Smooth muscle cell (in vitro differentiated cells): ENCODE measurements around the gene NIN. TPM values are rescaled to one million over a fixed set of nuclear protein-coding genes. Genes with fewer than 3 reads are reported as not detected.
"Not testable (repeated sequence)": the region's sequence is repeated elsewhere in the genome, so short reads cannot be mapped to it uniquely, and the experiment has no call there.

Experiments used
- DNase-seq: peaks from one replicate; lab custom pipeline; 2025; ENCODE audit not compliant: unreplicated experiment; lab: John Stamatoyannopoulos, UW
- H2AFZ ChIP-seq: fragments of 200-600 bp; sonication (generic); 2 replicates; pipeline ENCODE4 v1.6.0; 2016; ENCODE audit warnings: antibody characterized with exemption, low read depth, mild to moderate bottlenecking
- H3F3A ChIP-seq: fragments of 200-600 bp; sonication (generic); 2 replicates; pipeline ENCODE4 v1.6.0; 2017; ENCODE audit warnings: antibody characterized with exemption, low read depth
- H3K27ac ChIP-seq: fragments of 200-600 bp; sonication (generic); 2 replicates; pipeline ENCODE4 v1.5.1; 2016; ENCODE audit warnings: low read depth, mild to moderate bottlenecking
- H3K27me3 ChIP-seq: fragments of 200-600 bp; sonication (generic); 2 replicates; pipeline ENCODE4 v1.6.1; 2016; ENCODE audit warnings: low read depth, mild to moderate bottlenecking
- H3K36me3 ChIP-seq: fragments of 200-600 bp; sonication (generic); 2 replicates; pipeline ENCODE4 v1.5.1; 2016; ENCODE audit warnings: low read depth
- H3K4me1 ChIP-seq: fragments of 200-600 bp; sonication (generic); 2 replicates; pipeline ENCODE4 v1.5.1; 2016; ENCODE audit warnings: low read depth
- H3K4me2 ChIP-seq: fragments of 200-600 bp; sonication (generic); 2 replicates; pipeline ENCODE4 v1.6.0; 2016; ENCODE audit warnings: mild to moderate bottlenecking
- H3K4me3 ChIP-seq: fragments of 200-600 bp; sonication (generic); 2 replicates; pipeline ENCODE4 v1.5.1; 2016; ENCODE audit warnings: mild to moderate bottlenecking
- H3K79me2 ChIP-seq: fragments of 200-600 bp; sonication (generic); 2 replicates; pipeline ENCODE4 v1.6.0; 2016; ENCODE audit warnings: low read depth, mild to moderate bottlenecking
- H3K9ac ChIP-seq: fragments of 200-600 bp; sonication (generic); 2 replicates; pipeline ENCODE4 v1.6.0; 2016; ENCODE audit warnings: low read depth
- H3K9me3 ChIP-seq: fragments of 200-600 bp; sonication (generic); replicated peaks from 2 replicates; pipeline ENCODE4 v1.5.1; 2016; ENCODE audit warnings: low read depth
- H4K20me1 ChIP-seq: fragments of 200-600 bp; sonication (generic); 2 replicates; pipeline ENCODE4 v1.6.0; 2016; ENCODE audit warnings: low read depth
- WGBS: methylation state at CpG from one replicate; pipeline ENCODE4 v1.1.7; 2016; ENCODE audit warnings: low lambda C conversion rate; 5-methylcytosine and 5-hydroxymethylcytosine counted together
- polyA plus RNA-seq: library from polyadenylated mRNA; unstranded; fragments of >200 nt; fragmentation: Nextera tagmentation; extraction: Ambion mirVana; gene quantifications from 2 replicates; pipeline ENCODE4 v1.2.1, GENCODE V29; 2016
- total RNA-seq: library from RNA; depleted of rRNA; stranded (reverse); fragments of >200 nt; gene quantifications from 2 replicates; pipeline ENCODE4 v1.2.3, GENCODE V29; 2014
- TF ChIP-seq, protein P1 (sequence below): fragments of 200-600 bp; sonication (generic); IDR thresholded peaks from 2 replicates; pipeline ENCODE4 v1.5.1; 2017; ENCODE audit warnings: borderline replicate concordance, mild to moderate bottlenecking, antibody characterized with exemption; ENCODE audit not compliant: insufficient read depth, poor library complexity, severe bottlenecking

The NIN gene
- total and polyA plus RNA-seq, 2 experiments from 2014 or later, result 7.5 to 14.9 TPM

DNA sequence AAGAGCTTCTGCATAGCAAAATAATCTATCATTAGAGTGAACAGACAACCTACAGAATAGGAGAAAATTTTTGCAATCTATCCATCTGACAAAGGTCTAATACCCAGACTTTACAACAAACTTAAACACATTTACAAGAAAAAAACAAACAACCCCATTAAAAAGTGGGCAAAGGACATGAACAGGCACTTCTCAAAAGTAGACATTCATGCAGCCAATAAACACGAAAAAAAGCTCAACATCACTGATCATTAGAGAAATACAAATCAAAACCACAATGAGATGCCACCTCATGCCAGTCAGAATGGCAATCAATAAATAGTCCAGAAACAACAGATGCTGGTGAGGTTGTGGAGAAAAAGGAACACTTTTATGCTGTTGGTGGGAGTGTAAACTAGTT, 15.9 kb downstream of the NIN start:
- DNase-seq, result not testable (repeated sequence)

GRCh38 chr14:50814161-50814560, 16.8 kb downstream of the NIN start:
- no peaks in the 10 kb centered on the region for H3K36me3 ChIP-seq
- H3F3A ChIP-seq, result peaks cover 8% of the 10 kb centered on the region
- H2AFZ ChIP-seq, result no peak overlapping the region
- H3K4me1 ChIP-seq, result peaks cover 3% of the 10 kb centered on the region
- H3K9ac ChIP-seq, result no peak overlapping the region
- H3K9me3 ChIP-seq, result no peaks in the 10 kb centered on the region
- no peak overlapping the region for H3K4me2 ChIP-seq
- TF ChIP-seq, protein P1, sequence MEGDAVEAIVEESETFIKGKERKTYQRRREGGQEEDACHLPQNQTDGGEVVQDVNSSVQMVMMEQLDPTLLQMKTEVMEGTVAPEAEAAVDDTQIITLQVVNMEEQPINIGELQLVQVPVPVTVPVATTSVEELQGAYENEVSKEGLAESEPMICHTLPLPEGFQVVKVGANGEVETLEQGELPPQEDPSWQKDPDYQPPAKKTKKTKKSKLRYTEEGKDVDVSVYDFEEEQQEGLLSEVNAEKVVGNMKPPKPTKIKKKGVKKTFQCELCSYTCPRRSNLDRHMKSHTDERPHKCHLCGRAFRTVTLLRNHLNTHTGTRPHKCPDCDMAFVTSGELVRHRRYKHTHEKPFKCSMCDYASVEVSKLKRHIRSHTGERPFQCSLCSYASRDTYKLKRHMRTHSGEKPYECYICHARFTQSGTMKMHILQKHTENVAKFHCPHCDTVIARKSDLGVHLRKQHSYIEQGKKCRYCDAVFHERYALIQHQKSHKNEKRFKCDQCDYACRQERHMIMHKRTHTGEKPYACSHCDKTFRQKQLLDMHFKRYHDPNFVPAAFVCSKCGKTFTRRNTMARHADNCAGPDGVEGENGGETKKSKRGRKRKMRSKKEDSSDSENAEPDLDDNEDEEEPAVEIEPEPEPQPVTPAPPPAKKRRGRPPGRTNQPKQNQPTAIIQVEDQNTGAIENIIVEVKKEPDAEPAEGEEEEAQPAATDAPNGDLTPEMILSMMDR, result no peak
- no peaks in the 10 kb centered on the region for H4K20me1 ChIP-seq
- no peak overlapping the region for H3K4me3 ChIP-seq
- WGBS, result 97% methylated on average over 3 of the region's 3 CpGs
- no peaks in the 10 kb centered on the region for H3K27me3 ChIP-seq
- no peak for DNase-seq
- no peak overlapping the region for H3K27ac ChIP-seq
- H3K79me2 ChIP-seq, result peaks cover 14% of the 10 kb centered on the region

More for the DNA sequence above, 15.9 kb downstream of the NIN start:
- H3K9ac ChIP-seq, H3K4me3 ChIP-seq, H3K27ac ChIP-seq, H3F3A ChIP-seq, H3K4me1 ChIP-seq, H3K36me3 ChIP-seq, H3K27me3 ChIP-seq, H3K9me3 ChIP-seq, H2AFZ ChIP-seq, H3K4me2 ChIP-seq, H4K20me1 ChIP-seq: not testable (repeated sequence)
- WGBS, result 52% methylated on average over 1 of the region's 1 CpG
- peaks cover 21% of the 10 kb centered on the region for H3K79me2 ChIP-seq

- H3K9ac ChIP-seq, result no peak overlapping the region
- H3K9me3 ChIP-seq, result no peaks in the 10 kb centered on the region
- H2AFZ ChIP-seq, result no peak overlapping the region
- H3K4me1 ChIP-seq, result peaks cover 3% of the 10 kb centered on the region
- TF ChIP-seq, protein P1, result no peak
- peaks cover 7% of the 10 kb centered on the region for H3K79me2 ChIP-seq
- H3K27ac ChIP-seq, result peak overlapping the region; percentile 0
- WGBS, result 66% methylated on average over 2 of the region's 2 CpGs
- no peaks in the 10 kb centered on the region for H4K20me1 ChIP-seq
- no peak overlapping the region for H3K4me2 ChIP-seq
- no peaks in the 10 kb centered on the region for H3K27me3 ChIP-seq
- H3F3A ChIP-seq, result peaks cover 8% of the 10 kb centered on the region
- no peak overlapping the region for H3K4me3 ChIP-seq
- no peak for DNase-seq
- no peaks in the 10 kb centered on the region for H3K36me3 ChIP-seq
Observed at GRCh38 chr14:50813544-50813863, 17.5 kb downstream of the NIN start.

- TF ChIP-seq, protein P1, result no peak
- Histone ChIP-seq H3K36me3 (no peaks in the 10 kb centered on the region), H4K20me1 (no peaks in the 10 kb centered on the region), H3K4me2 (peak overlapping the region; percentile 25), H3K79me2 (peaks cover 6% of the 10 kb centered on the region), H3K27me3 (no peaks in the 10 kb centered on the region), H3K9ac (no peak overlapping the region), H3F3A (peaks cover 8% of the 10 kb centered on the region), H3K4me1 (peaks cover 3% of the 10 kb centered on the region), H3K27ac (peak overlapping the region; percentile 0), H3K9me3 (no peaks in the 10 kb centered on the region), H3K4me3 (no peak overlapping the region), H2AFZ (no peak overlapping the region)
- no peak for DNase-seq
- 61% methylated on average over 8 of the region's 8 CpGs for WGBS
Observed at GRCh38 chr14:50812856-50813543, 18.0 kb downstream of the NIN start.
